Keratinocyte (primary cell): ENCODE data around the gene NPTX1. TPM values are rescaled to one million over a fixed set of nuclear protein-coding genes. Genes with fewer than 3 reads are reported as not detected.

Source experiments
- DNase-seq: peaks from one replicate; pipeline ENCODE4 v3.0.0-alpha.2; 2011; ENCODE audit warnings: low read depth, missing footprints, low spot score
- FAIRE-seq: peaks from 2 replicates; lab custom pipeline; 2011; peaks lifted over from hg19 to GRCh38; lab: Jason Lieb, UNC
- H2AFZ ChIP-seq: 2 replicates; pipeline ENCODE4 v1.6.0; 2012; ENCODE audit warnings: low read length, control low read depth, inconsistent platforms; ENCODE audit not compliant: control insufficient read depth
- H3K27ac ChIP-seq: 2 replicates; pipeline ENCODE4 v1.5.1; 2011; ENCODE audit warnings: low read length; ENCODE audit not compliant: control insufficient read depth, insufficient read depth
- H3K27me3 ChIP-seq: 3 replicates; pipeline ENCODE4 v1.6.0; 2011; ENCODE audit warnings: low read length; ENCODE audit not compliant: control insufficient read depth, insufficient read depth; ENCODE audit errors: extremely low read depth
- H3K36me3 ChIP-seq, 2 experiments: 2 replicates in 1 of 2; 3 replicates in 1 of 2; pipeline ENCODE4 v1.5.1; 2011; ENCODE audit warnings: low read length in 2 of 2, mild to moderate bottlenecking in 1 of 2; ENCODE audit not compliant: control insufficient read depth in 2 of 2, insufficient read depth in 2 of 2; ENCODE audit errors: extremely low read depth in 1 of 2
- H3K4me1 ChIP-seq: 3 replicates; pipeline ENCODE4 v1.5.1; 2011; ENCODE audit warnings: low read length; ENCODE audit not compliant: control insufficient read depth, insufficient read depth; ENCODE audit errors: extremely low read depth
- H3K4me2 ChIP-seq: 3 replicates; pipeline ENCODE4 v1.6.0; 2011; ENCODE audit warnings: low read depth, low read length; ENCODE audit not compliant: control insufficient read depth, insufficient read depth; ENCODE audit errors: extremely low read depth
- H3K4me3 ChIP-seq, 3 experiments: fragments of 200-600 bp in 1 of 3; sonication (generic) in 1 of 3; 2 replicates in 2 of 3; 3 replicates in 1 of 3; pipeline ENCODE4 v1.5.1; 2011 to 2016; ENCODE audit warnings: low read length in 3 of 3, mild to moderate bottlenecking in 3 of 3, control low read depth in 2 of 3, inconsistent platforms in 1 of 3, low read depth in 1 of 3, mixed read lengths in 1 of 3, mixed run types in 1 of 3, moderate library complexity in 1 of 3; ENCODE audit not compliant: control insufficient read depth in 2 of 3, insufficient read depth in 2 of 3; ENCODE audit errors: extremely low read depth in 1 of 3
- H3K79me2 ChIP-seq: 2 replicates; pipeline ENCODE4 v1.6.0; 2012; ENCODE audit warnings: low read length; ENCODE audit not compliant: control insufficient read depth, insufficient read depth
- H3K9ac ChIP-seq: 3 replicates; pipeline ENCODE4 v1.6.0; 2011; ENCODE audit warnings: low read length; ENCODE audit not compliant: control insufficient read depth, insufficient read depth; ENCODE audit errors: extremely low read depth
- H3K9me1 ChIP-seq: 3 replicates; pipeline ENCODE4 v1.6.0; 2011; ENCODE audit warnings: low read length; ENCODE audit not compliant: control insufficient read depth, insufficient read depth; ENCODE audit errors: extremely low read depth
- H3K9me3 ChIP-seq: 2 replicates; pipeline ENCODE4 v1.5.1; 2012; ENCODE audit warnings: low read depth, low read length; ENCODE audit not compliant: control insufficient read depth
- H4K20me1 ChIP-seq: 3 replicates; pipeline ENCODE4 v1.6.0; 2011; ENCODE audit warnings: low read length; ENCODE audit not compliant: control insufficient read depth, insufficient read depth; ENCODE audit errors: extremely low read depth
- CTCF ChIP-seq, 3 experiments: IDR thresholded peaks in 1 of 3; conservative IDR thresholded peaks in 1 of 3; optimal IDR thresholded peaks in 1 of 3; 2 replicates in 2 of 3; 3 replicates in 1 of 3; pipeline versions ENCODE3 to v1.5.1; 2011; ENCODE audit warnings: low read length in 3 of 3, mild to moderate bottlenecking in 3 of 3, moderate library complexity in 2 of 3, control low read depth in 1 of 3, inconsistent platforms in 1 of 3; ENCODE audit not compliant: insufficient read depth in 2 of 3; ENCODE audit errors: extremely low read depth in 1 of 3
- EZH2 ChIP-seq: IDR thresholded peaks from one replicate; pipeline ENCODE4 v1.6.1; 2012; ENCODE audit warnings: inconsistent platforms, mild to moderate bottlenecking, low read length, moderate library complexity
- dilution Hi-C: fragments of 300-500 bp; cut with MboI; formaldehyde crosslinking; loops from one replicate; pipeline ENCODE4 v1.7.0; 2020; ENCODE audit warnings: low sequenced_read_pairs; ENCODE audit not compliant: extremely low pct_ligation_motif_present
- polyA plus RNA-seq, 5 experiments: library from polyadenylated mRNA; depleted of rRNA in 3 of 5; stranded (reverse) in 3 of 5; stranded (forward) in 1 of 5; unstranded in 1 of 5; fragments of >200 nt; gene quantifications; 1 replicate in 1 of 5; 2 replicates in 3 of 5; 3 replicates in 1 of 5; pipeline versions ENCODE4 v1.2.1 to v1.2.3, GENCODE V29; 2011 to 2012; ENCODE audit warnings: missing spikeins in 2 of 5, low read depth in 1 of 5, low replicate concordance in 1 of 5

The NPTX1 gene
- polyA plus RNA-seq, 1 donor (not counting 4 experiments of a cell fraction or from before 2014, with no cell fraction given): 0.03 TPM

- H4K20me1 ChIP-seq: no peaks in the 10 kb centered on the region
- H3K9ac ChIP-seq: no peak overlapping the region
- H3K27me3 ChIP-seq: peaks cover 61% of the 10 kb centered on the region
- no peak overlapping the region for H2AFZ ChIP-seq
- DNase-seq (no peak), FAIRE-seq (no peak)
- no peaks in the 10 kb centered on the region for H3K4me1 ChIP-seq
- no peak overlapping the region for H3K4me2 ChIP-seq
- no peaks in the 10 kb centered on the region for H3K36me3 ChIP-seq
- no peaks in the 10 kb centered on the region for H3K9me1 ChIP-seq
- no peaks in the 10 kb centered on the region for H3K9me3 ChIP-seq
- H3K27ac ChIP-seq: no peak overlapping the region
- TF ChIP-seq EZH2: no peak
- TF ChIP-seq CTCF (optimal IDR thresholded peaks at IDR 0.05 in 1 of 3, IDR thresholded peaks at IDR 0.05 in 1 of 3, conservative IDR thresholded peaks at IDR 0.05 in 1 of 3; ENCODE audit: extremely low read depth in 1 of 3, insufficient read depth in 2 of 3, low read length in 3 of 3): no peak
- no peak overlapping the region for H3K4me3 ChIP-seq
- dilution Hi-C loops: no loop called here
- no peaks in the 10 kb centered on the region for H3K79me2 ChIP-seq
These were observed 11.0 kb downstream of the NPTX1 start for GRCh38 chr17:80465327-80465974.

GRCh38 chr17:80464486-80464885 lies 11.9 kb downstream of the NPTX1 start:
- Histone ChIP-seq H3K27me3 (peaks cover 52% of the 10 kb centered on the region), H3K4me3 (no peak overlapping the region), H4K20me1 (no peaks in the 10 kb centered on the region), H3K27ac (no peak overlapping the region), H2AFZ (no peak overlapping the region), H3K4me1 (no peaks in the 10 kb centered on the region), H3K36me3 (no peaks in the 10 kb centered on the region), H3K4me2 (no peak overlapping the region), H3K9me1 (no peaks in the 10 kb centered on the region), H3K9ac (no peak overlapping the region), H3K9me3 (no peaks in the 10 kb centered on the region), H3K79me2 (no peaks in the 10 kb centered on the region)
- dilution Hi-C loops: no loop called here
- no peak for TF ChIP-seq EZH2
- TF ChIP-seq CTCF (optimal IDR thresholded peaks at IDR 0.05 in 1 of 3, IDR thresholded peaks at IDR 0.05 in 1 of 3, conservative IDR thresholded peaks at IDR 0.05 in 1 of 3; ENCODE audit: extremely low read depth in 1 of 3, insufficient read depth in 2 of 3, low read length in 3 of 3): no peak
- no peak for FAIRE-seq
- DNase-seq: no peak
